Fibroblast of lung (primary cell): Measurements from ENCODE around the gene TOX2.

ENCODE experiments used
- CTCF ChIP-seq, 2 donors: IDR thresholded peaks in 1 of 2; conservative IDR thresholded peaks in 1 of 2; 1 replicate in 1 of 2; 2 replicates in 1 of 2; pipeline ENCODE4 v1.5.1; 2011 to 2012; ENCODE audit warnings: low read length in 2 of 2, control low read depth in 1 of 2, inconsistent platforms in 1 of 2, low read depth in 1 of 2, mild to moderate bottlenecking in 1 of 2
- EZH2 ChIP-seq: IDR thresholded peaks from 2 replicates; pipeline ENCODE4 v1.5.1; 2012; ENCODE audit warnings: low read length, control low read depth, mild to moderate bottlenecking; ENCODE audit errors: missing control alignments

GRCh38 chr20:43954704-43955061 lies 40.0 kb downstream of the TOX2 start:
- TF ChIP-seq EZH2 (no peak), CTCF (conservative IDR thresholded peaks at IDR 0.05 in 1 of 2, IDR thresholded peaks at IDR 0.05 in 1 of 2; ENCODE audit: low read depth in 1 of 2, low read length in 2 of 2) (no peak)
